Adipose tissue (tissue), 3 donors: ENCODE measurements around the gene BIVM. TPM values are rescaled to one million over a fixed set of nuclear protein-coding genes. Genes with fewer than 3 reads are reported as not detected.
A peak's percentile ranks its signal among the peaks of the same experiment; 100 is the strongest.

Source experiments
- H3K27ac ChIP-seq: one replicate; pipeline ENCODE4 v1.5.1; 2013; ENCODE audit warnings: low read depth, low read length
- WGBS, 3 donors: extraction: QIAGEN DNeasy Blood & Tissue Kit; methylation state at CpG; one replicate each; pipeline ENCODE4 v1.1.7; 2013; 5-methylcytosine and 5-hydroxymethylcytosine counted together
- polyA plus RNA-seq, 3 donors: library from polyadenylated mRNA; stranded (reverse); fragments of 200-250 nt; gene quantifications; one replicate each; pipeline ENCODE4 v1.2.3, GENCODE V29; 2013
- donor health status: healthy with polysubstance abuse.
- donor health status: Bipolar disorder and iron deficiency.
- donor health status: healthy.

BIVM gene
- polyA plus RNA-seq, 3 donors = 6.3 to 13.8 (median 6.7) TPM

DNA sequence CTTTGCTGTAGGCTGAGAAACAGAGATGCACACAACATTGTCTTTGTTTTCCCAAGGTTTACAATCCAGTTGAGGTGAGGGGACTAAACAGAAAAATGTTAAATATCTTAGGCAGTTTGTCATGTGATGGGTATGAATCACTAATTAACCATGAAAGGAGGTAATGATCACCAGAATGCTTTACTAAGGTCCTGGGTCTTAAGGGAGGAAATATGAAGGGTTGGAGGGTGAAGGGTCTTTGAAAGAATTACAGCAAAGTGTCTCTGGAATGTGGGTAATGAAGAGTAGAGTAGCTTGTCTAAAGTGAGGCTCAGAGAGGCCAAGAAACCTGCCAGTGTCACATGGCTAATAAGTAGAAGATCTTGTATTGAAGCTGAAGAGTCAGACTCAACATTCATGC, 19.0 kb downstream of the BIVM start:
- no peak overlapping the region for H3K27ac ChIP-seq

DNA sequence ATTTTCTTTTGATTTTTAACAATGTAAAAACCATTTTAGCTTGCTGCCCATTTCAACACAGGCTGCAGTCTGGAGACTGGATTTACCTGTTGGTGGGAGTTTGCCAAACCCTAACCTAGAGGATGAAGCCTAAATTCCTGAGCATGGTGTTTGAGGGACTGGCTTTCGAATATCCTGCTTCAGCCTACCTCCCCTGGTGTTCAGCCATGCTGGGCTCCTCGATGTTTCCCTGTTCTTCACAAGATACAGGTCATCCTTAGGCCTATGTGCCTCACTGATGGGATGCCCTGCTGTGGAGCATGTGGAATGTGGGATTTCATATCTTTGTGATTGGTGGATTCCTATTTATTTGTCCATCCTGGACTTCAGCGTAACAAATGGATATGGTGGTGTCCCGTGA, 26.5 kb downstream of the BIVM start:
- WGBS, 3 donors = 94 to 97% (median 95%) methylated on average over 4 of the region's 4 CpGs
- H3K27ac ChIP-seq = no peak overlapping the region

DNA sequence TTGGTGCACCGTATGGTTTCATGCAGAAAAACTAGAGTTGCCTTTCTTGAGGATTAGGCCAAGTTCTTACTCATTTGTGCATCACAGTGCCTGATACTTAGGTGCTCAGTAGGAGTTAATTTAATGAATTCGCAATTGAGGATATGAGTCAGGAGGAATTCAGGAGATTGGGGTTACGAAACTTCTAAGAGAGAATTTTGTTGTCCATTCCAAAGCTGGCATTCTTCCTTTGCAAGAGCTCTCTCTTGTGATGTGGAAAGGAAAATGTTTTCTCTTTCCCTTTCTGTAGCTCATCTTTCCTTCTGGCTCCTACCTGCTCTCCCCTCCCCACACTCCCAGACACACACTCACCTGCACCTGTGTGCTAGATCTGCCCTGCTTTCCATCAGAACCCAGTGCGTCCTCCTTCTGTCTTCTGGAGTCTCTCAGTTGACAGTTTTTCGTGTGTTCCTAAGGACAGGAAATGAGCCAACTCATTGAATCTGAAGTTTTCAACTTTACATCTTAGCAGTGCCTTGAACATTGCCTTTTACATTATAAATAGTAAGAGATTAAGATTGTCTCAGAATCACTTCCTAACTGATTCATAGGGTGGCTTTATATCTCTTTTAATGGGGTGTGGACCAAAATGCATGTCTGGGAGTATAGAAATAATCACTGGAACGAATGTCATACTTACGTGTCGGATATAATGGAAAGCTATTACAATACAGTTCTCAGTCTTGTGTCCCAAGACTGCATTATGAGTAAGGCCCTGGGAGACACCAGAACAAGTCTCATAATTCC, 27.2 kb downstream of the BIVM start:
- no peak overlapping the region for H3K27ac ChIP-seq
- WGBS, 3 donors = 69 to 85% (median 73%) methylated on average over 8 of the region's 8 CpGs

DNA sequence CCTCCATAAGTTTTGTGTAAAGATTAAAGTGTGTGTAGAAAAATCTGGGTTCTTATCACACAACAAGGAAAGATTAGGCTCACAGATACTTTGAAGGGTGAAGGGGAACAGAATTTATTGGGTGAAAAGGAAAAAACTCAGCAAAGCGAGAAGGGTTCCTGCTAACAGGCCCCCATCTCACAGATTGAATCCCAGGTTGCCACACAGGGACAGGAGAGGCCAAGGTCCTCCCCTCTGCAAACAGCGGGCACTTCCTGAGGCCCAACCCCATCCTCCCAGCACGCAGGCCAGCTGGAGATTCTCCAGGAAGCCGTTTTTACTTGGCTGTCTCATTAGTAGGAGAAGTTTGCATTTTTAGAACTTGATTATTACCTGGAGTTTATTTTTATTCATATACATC, 31.7 kb downstream of the BIVM start:
- WGBS, 3 donors = 26 to 37% (median 33%) methylated on average over 4 of the region's 4 CpGs
- H3K27ac ChIP-seq = no peak overlapping the region

DNA sequence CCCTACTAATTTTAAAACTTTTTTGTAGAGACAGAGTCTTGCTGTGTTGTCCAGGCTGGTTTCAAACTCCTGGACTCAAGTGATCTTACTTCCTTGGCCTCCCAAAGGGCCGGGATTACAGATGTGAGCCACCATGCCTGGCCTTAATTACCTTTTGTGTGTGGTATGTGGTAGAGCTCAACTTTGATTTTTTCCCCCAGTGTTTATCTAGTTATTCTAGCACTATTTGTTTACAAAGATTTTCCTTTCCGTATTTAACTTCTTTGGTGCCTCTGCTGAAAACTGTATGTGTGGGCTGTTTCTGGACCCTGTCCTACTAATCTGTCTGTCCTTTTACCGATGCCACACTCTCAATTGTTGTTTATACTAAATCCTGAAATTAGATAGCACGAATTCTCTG, 37.6 kb downstream of the BIVM start:
- 92 to 96% (median 92%) methylated on average over 4 of the region's 4 CpGs for WGBS, 3 donors
- H3K27ac ChIP-seq = no peak overlapping the region

DNA sequence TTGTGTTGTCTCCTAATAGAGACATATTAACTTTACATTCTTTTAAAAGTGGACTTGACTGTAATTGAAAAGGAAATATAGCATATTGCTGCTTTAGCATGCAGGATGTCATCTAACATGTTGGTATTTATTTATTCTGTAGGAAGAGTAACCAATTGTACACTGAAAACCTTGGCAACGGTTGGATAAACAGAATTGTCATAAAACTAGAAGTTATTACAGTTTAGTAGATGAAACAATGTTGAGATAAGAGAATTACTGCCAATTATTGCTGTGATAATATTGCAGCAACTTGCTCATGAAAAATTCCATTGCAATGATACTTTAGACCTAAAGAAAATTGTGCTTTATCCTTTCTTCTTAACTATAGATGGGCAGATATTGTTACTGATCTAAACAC, 39.4 kb downstream of the BIVM start:
- no peak overlapping the region for H3K27ac ChIP-seq
- WGBS, 3 donors = 79 to 84% (median 82%) methylated on average over 1 of the region's 1 CpG

DNA sequence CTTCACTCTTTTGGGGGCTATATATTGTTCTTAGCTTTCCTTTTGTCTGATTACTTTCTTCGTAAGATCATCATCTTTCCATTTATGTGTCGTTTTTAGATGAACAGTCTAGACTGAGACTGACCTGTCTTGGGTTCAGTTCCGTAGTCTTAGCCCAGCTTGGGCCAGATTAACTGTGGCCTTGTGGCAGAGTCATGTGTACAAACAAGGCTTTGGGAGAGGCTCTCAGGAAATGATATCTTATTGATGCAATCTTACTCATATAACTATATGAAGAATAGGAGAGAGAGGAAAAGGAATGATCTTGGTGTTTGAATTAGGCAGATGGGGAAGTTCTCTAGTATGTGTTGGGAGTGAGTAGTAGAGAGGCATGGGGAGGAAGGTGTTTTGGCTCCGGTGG, 40.1 kb downstream of the BIVM start:
- H3K27ac ChIP-seq = no peak overlapping the region

DNA sequence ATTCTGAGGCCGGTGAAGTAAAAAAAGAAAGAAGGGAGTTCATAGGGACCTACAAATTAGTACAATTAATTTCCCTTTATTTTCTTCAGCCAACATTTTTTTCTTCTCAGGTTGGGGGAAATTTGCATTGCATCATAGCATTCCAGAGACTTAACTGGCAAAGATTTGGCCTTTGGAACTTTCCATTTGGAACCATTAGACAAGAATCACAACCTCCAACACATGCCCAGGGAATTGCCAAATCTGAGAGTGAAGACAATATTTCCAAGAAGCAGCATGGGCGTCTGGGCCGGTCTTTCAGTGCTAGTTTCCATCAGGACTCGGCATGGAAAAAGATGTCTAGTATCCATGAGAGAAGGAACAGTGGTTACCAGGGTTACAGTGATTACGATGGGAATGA, 40.5 kb downstream of the BIVM start:
- no peak overlapping the region for H3K27ac ChIP-seq

More for the DNA sequence above, 40.1 kb downstream of the BIVM start:
- 44 to 48% (median 47%) methylated on average over 4 of the region's 4 CpGs for WGBS, 3 donors

DNA sequence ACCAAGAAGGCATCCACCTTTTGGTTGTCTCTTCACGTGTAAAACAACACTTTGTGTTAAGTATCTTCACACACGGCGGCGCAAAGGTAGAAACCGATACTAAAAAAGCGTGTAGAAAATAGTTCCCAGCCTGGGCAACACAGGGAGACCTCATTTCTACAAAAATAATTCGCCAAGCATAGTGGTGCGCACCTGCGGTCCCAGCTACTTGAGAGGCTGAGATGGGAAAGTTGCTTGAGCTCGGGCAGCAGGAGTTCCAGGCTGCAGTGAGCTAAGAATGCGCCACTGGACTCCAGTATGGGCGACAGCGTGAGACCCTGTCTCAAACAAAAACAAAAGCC, 46.3 kb downstream of the BIVM start:
- 1 to 4% (median 2%) methylated on average over 13 of the region's 13 CpGs for WGBS, 3 donors
- peak overlapping the region; percentile 86 for H3K27ac ChIP-seq

More for the DNA sequence above, 40.5 kb downstream of the BIVM start:
- 79 to 89% (median 88%) methylated on average over 5 of the region's 5 CpGs for WGBS, 3 donors

DNA sequence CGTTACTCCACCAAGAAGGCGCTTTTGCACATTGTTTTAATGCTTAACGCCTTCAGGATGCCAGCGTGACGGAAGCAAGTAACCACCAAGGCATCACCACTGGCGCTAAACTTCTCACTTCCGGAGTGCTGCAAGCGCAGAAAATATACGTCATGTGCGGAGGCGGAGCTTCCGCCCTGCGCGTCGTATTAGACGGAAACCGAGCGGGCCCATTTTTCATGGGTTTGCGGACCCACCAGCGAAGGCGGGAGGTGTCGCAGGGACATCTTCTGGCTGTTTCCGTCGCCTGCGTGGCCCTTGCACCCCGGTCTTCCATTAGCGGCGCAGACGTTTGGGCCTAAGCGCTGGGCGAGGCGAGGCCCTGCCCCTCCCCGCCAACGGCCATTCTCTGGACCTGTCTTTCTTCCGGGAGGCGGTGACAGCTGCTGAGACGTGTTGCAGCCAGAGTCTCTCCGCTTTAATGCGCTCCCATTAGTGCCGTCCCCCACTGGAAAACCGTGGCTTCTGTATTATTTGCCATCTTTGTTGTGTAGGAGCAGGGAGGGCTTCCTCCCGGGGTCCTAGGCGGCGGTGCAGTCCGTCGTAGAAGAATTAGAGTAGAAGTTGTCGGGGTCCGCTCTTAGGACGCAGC, 46.8 kb downstream of the BIVM start, which contains the start of gene ERCC5:
TSS of gene ERCC5 (plus strand) at position 403 of the 631 bp plus-strand sequence. CDS start 235 bp downstream, outside the sequence.
- 0 to 1% (median 0%) methylated on average over 49 of the region's 49 CpGs for WGBS, 3 donors

DNA sequence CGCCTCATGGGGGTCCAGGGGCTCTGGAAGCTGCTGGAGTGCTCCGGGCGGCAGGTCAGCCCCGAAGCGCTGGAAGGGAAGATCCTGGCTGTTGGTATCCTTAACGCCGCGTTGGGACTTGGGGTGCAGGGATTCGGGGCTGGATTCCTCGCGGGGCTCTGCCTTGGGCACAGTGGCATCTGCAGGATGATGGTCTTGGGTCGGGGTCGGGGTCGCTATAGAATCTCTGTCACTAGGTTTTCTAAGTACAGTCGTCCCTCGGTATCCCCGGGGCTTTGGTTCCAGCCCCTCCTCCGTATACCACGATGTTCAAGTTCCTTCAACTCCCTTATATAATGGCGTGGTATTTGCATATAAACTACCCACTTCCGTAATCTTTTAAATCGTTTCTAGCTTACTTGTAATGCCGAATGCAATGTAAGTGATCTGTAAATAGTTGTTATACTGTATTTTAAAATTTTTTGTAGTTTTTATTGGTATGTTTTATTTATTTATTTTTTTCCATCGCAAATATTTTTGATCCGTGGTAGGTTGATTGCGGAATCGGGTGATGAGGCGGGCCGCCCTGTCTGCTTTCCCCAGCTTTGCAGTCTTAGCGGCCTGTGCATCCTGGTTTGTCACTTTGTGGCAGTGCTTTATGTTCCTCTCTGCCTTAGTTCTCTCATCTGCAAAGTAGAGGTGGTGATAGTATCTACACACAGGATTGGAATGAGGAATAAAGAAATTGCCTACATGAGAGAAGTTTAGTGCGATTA, 47.5 kb downstream of the BIVM start:
- WGBS, 3 donors = 0 to 1% (median 0%) methylated on average over 31 of the region's 31 CpGs
- H3K27ac ChIP-seq = peak overlapping the region; percentile 84

More for the DNA sequence above, 46.8 kb downstream of the BIVM start, which contains the start of gene ERCC5:
- peak within 1 kb of the TSS; percentile 86 for H3K27ac ChIP-seq

DNA sequence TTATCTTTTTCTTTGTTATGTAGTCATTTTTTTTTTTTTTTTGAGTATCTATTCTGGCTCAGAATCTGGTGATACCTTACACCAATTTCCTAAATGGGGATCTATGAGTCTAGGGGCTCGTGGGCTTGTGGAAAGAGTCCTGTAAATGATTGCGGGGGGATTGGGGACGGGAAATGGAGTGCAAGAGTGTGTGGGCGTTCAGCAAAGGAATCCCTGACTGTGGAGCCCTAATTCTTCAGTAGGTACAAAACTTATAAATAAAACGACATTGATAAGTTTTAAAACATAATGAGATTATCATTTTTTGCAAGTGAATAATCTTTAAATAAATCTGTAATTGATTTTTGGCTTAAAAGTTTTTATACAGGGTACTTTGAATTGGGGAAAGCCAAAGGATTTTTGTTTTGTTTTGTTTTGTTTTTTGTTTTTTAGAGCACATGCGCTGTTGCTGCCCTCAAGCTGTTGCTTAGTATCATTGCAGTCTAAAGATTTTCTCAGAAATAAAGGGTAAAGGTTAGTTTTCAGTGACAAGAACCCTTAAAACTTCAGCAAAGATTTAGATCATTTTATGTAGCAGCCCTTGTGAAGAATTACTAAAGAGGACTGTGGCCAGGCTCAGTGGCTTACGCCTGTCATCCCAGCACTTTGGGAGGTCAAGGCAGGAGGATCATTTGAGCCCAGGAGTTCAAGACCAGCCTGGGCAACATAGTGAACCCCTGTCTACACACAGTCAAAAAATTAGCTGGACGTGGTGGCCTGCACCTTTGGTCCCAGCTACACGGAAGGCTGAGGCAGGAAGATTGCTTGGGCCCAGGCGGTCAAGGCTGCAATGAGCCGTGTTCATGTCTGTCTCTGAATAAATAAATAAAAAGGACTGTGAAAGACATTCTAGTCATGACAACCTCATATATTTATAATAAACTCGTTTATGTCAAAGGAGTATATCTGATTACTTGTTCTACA, 48.6 kb downstream of the BIVM start:
- 12 to 25% (median 21%) methylated on average over 12 of the region's 12 CpGs for WGBS, 3 donors

DNA sequence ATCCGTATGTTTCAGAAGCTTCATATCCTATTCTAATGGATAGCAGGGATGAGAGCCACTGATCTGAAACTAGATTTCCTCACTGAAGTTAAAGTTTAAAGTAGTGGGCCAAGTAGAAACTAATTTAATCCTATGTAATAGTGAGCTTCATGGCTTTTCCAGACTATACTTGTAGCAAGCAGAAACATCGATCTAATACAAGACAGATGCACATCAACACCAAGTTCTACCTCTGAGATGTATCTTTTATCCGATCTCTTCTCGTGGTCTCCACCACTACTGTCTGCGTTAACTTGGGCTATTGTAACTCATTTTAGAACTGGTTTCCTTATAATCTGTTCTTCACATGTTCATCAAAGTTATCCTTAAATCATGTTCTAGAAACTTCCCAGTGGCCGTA, 50.0 kb downstream of the BIVM start:
- 85 to 89% (median 87%) methylated on average over 6 of the region's 6 CpGs for WGBS, 3 donors
- H3K27ac ChIP-seq = no peak overlapping the region

More for the DNA sequence above, 48.6 kb downstream of the BIVM start:
- H3K27ac ChIP-seq = no peak overlapping the region

DNA sequence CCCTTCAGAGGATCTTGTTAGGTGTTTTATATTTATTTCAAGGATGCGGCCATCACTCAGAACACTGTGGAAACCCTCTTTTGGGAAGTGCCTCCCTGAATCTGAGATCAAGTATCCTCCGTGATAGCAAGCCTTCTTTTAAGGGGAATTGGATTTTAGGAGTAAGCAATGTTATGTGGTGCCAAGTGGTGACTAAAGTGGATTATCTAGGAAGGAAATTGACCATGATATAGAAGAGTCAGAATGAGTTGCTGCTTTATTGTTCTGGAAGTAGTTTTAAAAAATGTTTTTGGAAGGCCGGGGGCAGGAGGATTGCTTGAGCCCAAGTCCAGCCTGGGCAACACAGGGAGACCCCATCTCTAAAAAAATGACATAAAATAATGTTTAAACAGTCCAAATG, 53.6 kb downstream of the BIVM start:
- H3K27ac ChIP-seq = no peak overlapping the region
- WGBS, 3 donors = 91 to 97% (median 92%) methylated on average over 3 of the region's 3 CpGs

DNA sequence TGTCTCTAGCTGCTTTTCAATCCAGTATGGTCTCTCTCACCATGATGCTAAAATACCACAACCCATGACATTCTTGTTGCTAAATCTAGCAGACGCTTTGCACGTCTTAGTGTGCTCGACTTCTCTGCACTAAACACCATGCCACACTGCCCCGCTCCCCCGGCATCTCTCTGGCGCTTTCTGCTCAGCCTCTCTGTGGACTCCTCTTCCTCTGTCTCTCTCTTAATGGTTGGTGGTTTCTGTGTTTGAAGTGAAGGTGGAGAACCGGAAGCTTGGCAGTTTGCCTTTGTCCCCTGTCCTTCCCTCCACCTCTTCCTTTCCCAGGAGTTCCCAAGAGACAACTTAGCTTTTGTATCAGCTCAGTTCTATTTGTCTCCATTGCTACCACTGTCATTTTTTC, 55.8 kb downstream of the BIVM start:
- WGBS, 3 donors = 48 to 87% (median 54%) methylated on average over 7 of the region's 7 CpGs
- no peak overlapping the region for H3K27ac ChIP-seq

DNA sequence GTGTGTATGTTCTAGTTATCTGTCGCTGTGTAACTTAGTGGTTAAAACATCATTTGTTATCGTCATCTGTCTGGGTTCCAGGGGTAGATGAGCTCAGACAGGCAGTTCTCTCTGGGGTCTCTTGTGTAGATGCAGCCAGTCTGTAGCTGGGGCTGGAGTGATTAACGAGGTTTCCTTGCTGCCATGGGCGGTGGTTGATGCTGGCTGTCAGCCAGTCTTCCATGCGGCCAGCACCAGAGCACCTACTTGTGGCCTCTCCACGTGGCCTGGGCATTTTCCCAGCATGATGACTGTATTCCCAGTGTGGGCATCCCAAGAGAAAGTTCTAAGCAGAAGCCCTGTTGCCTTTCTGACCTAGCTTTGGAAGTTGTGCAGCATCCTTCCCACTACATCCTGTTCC, 57.6 kb downstream of the BIVM start:
- no peak overlapping the region for H3K27ac ChIP-seq
- WGBS, 3 donors = 35 to 48% (median 42%) methylated on average over 6 of the region's 6 CpGs

DNA sequence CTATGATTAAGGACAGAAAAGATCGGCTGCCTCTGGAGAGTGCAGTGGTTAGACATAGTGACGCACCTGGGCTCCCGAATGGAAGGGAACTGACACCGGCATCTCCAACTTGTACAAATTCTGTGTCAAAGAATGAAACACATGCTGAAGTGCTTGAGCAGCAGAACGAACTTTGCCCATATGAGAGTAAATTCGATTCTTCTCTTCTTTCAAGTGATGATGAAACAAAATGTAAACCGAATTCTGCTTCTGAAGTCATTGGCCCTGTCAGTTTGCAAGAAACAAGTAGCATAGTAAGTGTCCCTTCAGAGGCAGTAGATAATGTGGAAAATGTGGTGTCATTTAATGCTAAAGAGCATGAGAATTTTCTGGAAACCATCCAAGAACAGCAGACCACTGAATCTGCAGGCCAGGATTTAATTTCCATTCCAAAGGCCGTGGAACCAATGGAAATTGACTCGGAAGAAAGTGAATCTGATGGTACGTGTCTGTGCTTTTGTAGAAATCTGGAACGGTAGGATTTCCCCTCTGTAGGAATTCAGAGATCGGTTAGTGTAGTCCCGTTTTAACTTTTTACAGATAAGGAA, 63.8 kb downstream of the BIVM start:
- 92 to 95% (median 94%) methylated on average over 13 of the region's 13 CpGs for WGBS, 3 donors
- no peak overlapping the region for H3K27ac ChIP-seq

DNA sequence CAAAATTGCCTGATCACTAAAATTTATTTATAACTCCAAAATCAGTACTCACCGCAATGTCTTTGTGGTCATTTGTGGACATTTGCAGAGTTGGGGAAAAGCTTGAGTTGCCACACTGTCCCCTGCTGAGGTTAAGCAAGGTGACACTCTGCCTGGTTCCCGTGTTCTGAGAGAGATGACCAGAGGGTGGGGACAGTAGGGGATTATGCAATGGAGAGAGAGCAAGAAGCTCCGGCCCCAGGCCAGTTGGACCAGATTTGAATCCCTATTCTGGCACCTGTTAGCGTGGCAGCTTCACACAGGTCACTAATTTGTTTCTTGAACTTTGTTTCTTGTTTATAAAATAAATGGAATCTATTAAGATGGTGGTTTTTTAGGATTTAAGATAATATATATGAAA, 64.7 kb downstream of the BIVM start:
- WGBS, 3 donors = 45 to 71% (median 62%) methylated on average over 4 of the region's 4 CpGs
- H3K27ac ChIP-seq = no peak overlapping the region
